SK-N-MC (cell line): ENCODE results near the gene CD59.

Experiments used
- EZH2 ChIP-seq: fragments of 200-600 bp; sonication (generic); IDR thresholded peaks from one replicate; pipeline ENCODE4 v1.6.1; 2017; ENCODE audit warnings: antibody characterized with exemption
- POLR2AphosphoS5 ChIP-seq: IDR thresholded peaks from 2 replicates; pipeline ENCODE4 v1.6.1; 2012; ENCODE audit warnings: mild to moderate bottlenecking, low read depth, low read length, borderline replicate concordance

- TF ChIP-seq POLR2AphosphoS5 (no peak), EZH2 (no peak)
Observed at GRCh38 chr11:33766085-33766484, 29.9 kb upstream of the CD59 start.
